ENCODE data around the gene TBRG4.
"Not testable (repeated sequence)": the region's sequence is repeated elsewhere in the genome, so short reads cannot be mapped to it uniquely, and the experiment has no call there.

The TBRG4 gene

GRCh38 chr7:45117582-45117981 lies 6.1 kb upstream of the TBRG4 start:
- TF ChIP-seq ZFX (IDR thresholded peaks at IDR 0.05; ENCODE audit: borderline replicate concordance) = no peak
- TF ChIP-seq, protein P1, sequence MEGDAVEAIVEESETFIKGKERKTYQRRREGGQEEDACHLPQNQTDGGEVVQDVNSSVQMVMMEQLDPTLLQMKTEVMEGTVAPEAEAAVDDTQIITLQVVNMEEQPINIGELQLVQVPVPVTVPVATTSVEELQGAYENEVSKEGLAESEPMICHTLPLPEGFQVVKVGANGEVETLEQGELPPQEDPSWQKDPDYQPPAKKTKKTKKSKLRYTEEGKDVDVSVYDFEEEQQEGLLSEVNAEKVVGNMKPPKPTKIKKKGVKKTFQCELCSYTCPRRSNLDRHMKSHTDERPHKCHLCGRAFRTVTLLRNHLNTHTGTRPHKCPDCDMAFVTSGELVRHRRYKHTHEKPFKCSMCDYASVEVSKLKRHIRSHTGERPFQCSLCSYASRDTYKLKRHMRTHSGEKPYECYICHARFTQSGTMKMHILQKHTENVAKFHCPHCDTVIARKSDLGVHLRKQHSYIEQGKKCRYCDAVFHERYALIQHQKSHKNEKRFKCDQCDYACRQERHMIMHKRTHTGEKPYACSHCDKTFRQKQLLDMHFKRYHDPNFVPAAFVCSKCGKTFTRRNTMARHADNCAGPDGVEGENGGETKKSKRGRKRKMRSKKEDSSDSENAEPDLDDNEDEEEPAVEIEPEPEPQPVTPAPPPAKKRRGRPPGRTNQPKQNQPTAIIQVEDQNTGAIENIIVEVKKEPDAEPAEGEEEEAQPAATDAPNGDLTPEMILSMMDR (IDR thresholded peaks at IDR 0.05) = no peak

GRCh38 chr7:45116048-45116447 lies 4.6 kb upstream of the TBRG4 start:
- no peak overlapping the region for H3K27ac ChIP-seq
- TF ChIP-seq ZFX (IDR thresholded peaks at IDR 0.05; ENCODE audit: borderline replicate concordance) = no peak
- TF ChIP-seq, protein P1 (IDR thresholded peaks at IDR 0.05) = no peak

More at GRCh38 chr7:45117582-45117981, 6.1 kb upstream of the TBRG4 start:
- no peak overlapping the region for H3K27ac ChIP-seq

DNA sequence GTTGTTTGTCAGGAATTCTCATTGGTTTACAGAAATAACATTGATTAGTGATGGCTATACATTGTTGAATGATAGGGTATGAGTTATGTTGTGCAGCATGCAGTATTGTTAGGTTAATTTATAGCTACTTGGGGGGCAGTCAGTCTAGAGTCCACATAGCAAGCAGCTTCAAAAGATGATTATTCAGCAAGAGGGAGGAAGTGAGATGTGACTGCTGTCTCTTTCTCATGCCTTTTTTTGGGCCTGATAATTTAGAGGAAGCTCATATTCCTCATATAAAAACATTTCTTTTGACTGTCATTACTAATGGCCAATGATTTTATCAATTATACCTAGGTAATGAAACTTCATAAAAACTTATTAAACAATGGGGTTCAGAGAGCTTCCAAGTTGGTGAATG lies 3.4 kb upstream of the TBRG4 start:
- H3K27ac ChIP-seq = no peak overlapping the region
- TF ChIP-seq, protein P1 (IDR thresholded peaks at IDR 0.05) = no peak
- no peak for TF ChIP-seq ZFX (IDR thresholded peaks at IDR 0.05; ENCODE audit: borderline replicate concordance)

- not testable (repeated sequence) for H3K27ac ChIP-seq
These were observed 2.8 kb upstream of the TBRG4 start for GRCh38 chr7:45114257-45114656.

GRCh38 chr7:45112648-45113047 lies 1.2 kb upstream of the TBRG4 start:
- no peak for TF ChIP-seq ZFX (IDR thresholded peaks at IDR 0.05; ENCODE audit: borderline replicate concordance)
- TF ChIP-seq, protein P1 (IDR thresholded peaks at IDR 0.05) = no peak
- H3K27ac ChIP-seq = peak overlapping the region; percentile 95

- H3K27ac ChIP-seq = no peak overlapping the region
- no peak for TF ChIP-seq ZFX (IDR thresholded peaks at IDR 0.05; ENCODE audit: borderline replicate concordance)
- TF ChIP-seq, protein P1 (IDR thresholded peaks at IDR 0.05) = no peak
These were observed 2.6 kb downstream of the TBRG4 start for GRCh38 chr7:45108863-45109262.

- no peak overlapping the region for H3K27ac ChIP-seq
- no peak for TF ChIP-seq ZFX (IDR thresholded peaks at IDR 0.05; ENCODE audit: borderline replicate concordance)
- TF ChIP-seq, protein P1 (IDR thresholded peaks at IDR 0.05) = no peak
These were observed 4.1 kb downstream of the TBRG4 start for GRCh38 chr7:45107356-45107755.

DNA sequence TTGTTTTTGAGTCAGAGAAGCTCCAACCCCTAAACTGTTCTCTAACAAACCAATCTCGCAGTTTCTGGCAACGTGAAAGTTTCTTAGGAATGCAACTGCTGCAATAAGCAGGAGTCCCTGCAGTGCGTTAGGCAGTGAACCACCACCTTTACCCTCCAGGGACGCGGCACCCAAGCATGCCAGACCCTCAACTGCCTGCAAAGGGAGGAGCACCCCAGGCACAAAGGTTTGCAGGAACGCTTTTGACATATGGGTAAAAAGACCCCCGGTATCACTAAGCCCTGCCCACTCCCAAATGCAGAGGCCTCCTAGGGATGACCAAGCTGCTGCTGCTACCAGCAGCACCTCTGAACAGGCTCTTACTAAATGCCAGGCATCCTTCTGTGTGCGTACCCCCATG lies 4.7 kb downstream of the TBRG4 start:
- no peak overlapping the region for H3K27ac ChIP-seq
- TF ChIP-seq ZFX (IDR thresholded peaks at IDR 0.05; ENCODE audit: borderline replicate concordance) = no peak
- TF ChIP-seq, protein P1 (IDR thresholded peaks at IDR 0.05) = no peak

All from 22Rv1 (cell line).